Upper lobe of left lung (tissue), 6 donors: ENCODE data around the gene CUX1. TPM values are rescaled to one million over a fixed set of nuclear protein-coding genes. Genes with fewer than 3 reads are reported as not detected.
"Not testable (repeated sequence)": the region's sequence is repeated elsewhere in the genome, so short reads cannot be mapped to it uniquely, and the experiment has no call there.

Experiments used
- ATAC-seq, 2 donors: fragments of 200-7000 bp; cut with Tn5 transposase; one replicate each; pipeline ENCODE4 v1.9.1; 2022; ENCODE audit warnings: mild to moderate bottlenecking in 2 of 2, moderate library complexity in 2 of 2; ENCODE audit not compliant: low FRiP score in 2 of 2
- DNase-seq, 2 donors: peaks; one replicate each; pipeline ENCODE4 v3.0.0-alpha.2; 2019 to 2020
- H3K27ac ChIP-seq, 4 donors: fragments of 200-600 bp; sonication (generic); one replicate each; pipeline ENCODE4 v1.5.1; 2016 to 2019
- H3K27me3 ChIP-seq, 4 donors: fragments of 200-600 bp; sonication (generic); one replicate each; pipeline ENCODE4 v1.5.1; 2017 to 2019
- H3K36me3 ChIP-seq, 4 donors: fragments of 200-600 bp; sonication (generic); one replicate each; pipeline ENCODE4 v1.5.1; 2016 to 2019
- H3K4me1 ChIP-seq, 4 donors: fragments of 200-600 bp; sonication (generic); one replicate each; pipeline ENCODE4 v1.5.1; 2018 to 2019
- H3K4me3 ChIP-seq, 4 donors: fragments of 200-600 bp; sonication (generic); one replicate each; pipeline ENCODE4 v1.5.1; 2017 to 2019; ENCODE audit warnings: mild to moderate bottlenecking in 2 of 4, moderate library complexity in 1 of 4
- H3K9me3 ChIP-seq, 4 donors: fragments of 200-600 bp; sonication (generic); one replicate each; pipeline ENCODE4 v1.5.1; 2018 to 2019
- EP300 ChIP-seq, 4 donors: sonication (generic); formaldehyde crosslinking; IDR thresholded peaks; one replicate each; pipeline ENCODE4 v1.5.1; 2017; ENCODE audit warnings: antibody characterized with exemption in 4 of 4, control low read depth in 2 of 4
- POLR2A ChIP-seq, 4 donors: fragments of 450-650 bp; IDR thresholded peaks; one replicate each; pipeline ENCODE4 v1.5.1; 2016 to 2017; ENCODE audit warnings: antibody characterized with exemption in 4 of 4, mild to moderate bottlenecking in 2 of 4
- POLR2AphosphoS5 ChIP-seq, 2 donors: sonication (generic); formaldehyde crosslinking; IDR thresholded peaks; one replicate each; pipeline ENCODE4 v1.5.1; 2017; ENCODE audit warnings: antibody characterized with exemption in 2 of 2
- WGBS, 2 donors: methylation state at CpG; one replicate each; pipeline ENCODE4 v1.1.5; 2017 to 2018; 5-methylcytosine and 5-hydroxymethylcytosine counted together
- total RNA-seq, 6 donors: library from RNA; depleted of rRNA in 4 of 6; stranded (reverse); fragments of >200 nt in 4 of 6; gene quantifications; one replicate each; pipeline versions ENCODE4 v1.1.0 to v1.2.1, GENCODE V29; 2016 to 2021
- TF ChIP-seq, protein P1 (sequence below), 6 experiments: fragments of 450-650 bp in 4 of 6; fragments of 200-600 bp in 2 of 6; sonication (generic) in 2 of 6; IDR thresholded peaks; one replicate each; pipeline ENCODE4 v1.5.1; 2016 to 2019; ENCODE audit warnings: antibody characterized with exemption in 6 of 6
- donor health status: DM: no; HTN: no; CAD: no; lungs with moderate emphysema.
- donor health status: DM: no; HTN: yes; CAD: no; lungs with severe emphysema.

Gene CUX1
- total RNA-seq, 6 donors from 2014 or later = 106 to 188 (median 115) TPM

DNA sequence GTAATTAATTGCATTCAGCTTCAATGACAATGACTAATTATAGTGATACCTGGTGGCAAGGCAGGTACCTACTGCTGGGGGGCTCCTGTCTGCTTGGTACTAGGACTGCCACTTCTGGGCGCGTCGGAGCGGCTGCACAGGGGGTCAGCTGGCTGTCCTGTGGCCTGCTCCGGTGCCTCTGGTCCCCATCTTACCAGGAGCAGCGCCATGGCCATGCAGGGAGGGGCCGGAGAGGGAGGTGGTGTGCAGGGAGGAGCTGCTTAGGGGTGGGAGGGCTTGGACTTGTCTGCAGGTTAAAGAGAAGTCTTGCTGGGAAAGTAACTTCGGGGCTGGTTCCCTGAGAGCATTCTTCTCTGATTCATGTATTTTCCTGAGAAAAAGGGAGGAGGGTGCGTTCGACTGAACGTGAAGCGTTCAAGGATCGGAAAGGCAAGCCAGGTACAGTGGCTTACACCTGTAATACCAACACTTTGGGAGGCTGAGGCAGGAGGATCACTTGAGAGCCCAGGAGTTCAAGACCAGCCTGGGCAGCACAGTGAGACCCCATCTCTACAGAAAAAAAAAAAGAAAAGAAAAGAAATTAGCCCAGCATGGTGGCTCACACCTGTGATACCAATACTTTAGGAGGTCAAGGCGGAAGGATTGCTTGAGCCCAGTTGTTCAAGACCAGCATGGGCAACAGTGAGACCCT lies 15.4 kb downstream of the CUX1 start:
- DNase-seq = peak in 1 of 2 donors; percentile 16
- WGBS, 2 donors = 95 to 96% methylated on average over 14 of the region's 14 CpGs
- H3K4me3 ChIP-seq = no peak overlapping the region

DNA sequence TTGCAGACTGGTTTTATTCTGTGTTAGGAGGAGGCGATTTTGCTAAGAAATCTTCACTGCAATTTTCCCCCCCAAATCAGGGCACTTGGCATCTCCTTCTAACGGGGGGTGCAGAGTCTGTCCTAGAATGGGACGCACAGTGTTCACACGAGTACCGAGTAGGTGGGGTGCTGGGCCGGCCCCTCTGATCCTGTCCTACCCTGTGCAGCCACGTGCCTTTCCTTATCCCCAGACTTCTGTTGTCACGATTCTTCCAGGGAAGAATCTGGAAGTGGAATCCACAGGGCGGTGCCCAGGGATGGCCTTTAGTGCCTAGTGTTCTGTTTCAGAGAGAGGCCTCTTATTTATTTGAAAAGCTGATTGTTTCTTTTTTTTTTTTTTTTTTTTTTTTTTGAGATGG lies 16.4 kb downstream of the CUX1 start:
- Histone ChIP-seq H3K27ac (no peak overlapping the region), H3K4me1 (no peaks in the 10 kb centered on the region), H3K27me3 (no peaks in the 10 kb centered on the region), H3K9me3 (no peaks in the 10 kb centered on the region), H3K4me3 (no peak overlapping the region), H3K36me3 (peaks cover 0 to under 1% (median 0%) of the 10 kb centered on the region in 4 donors)
- ATAC-seq (no peak), DNase-seq (peak in 1 of 2 donors; percentile 15)
- WGBS, 2 donors = 89% methylated on average over 9 of the region's 9 CpGs
- TF ChIP-seq POLR2A (IDR thresholded peaks at IDR 0.05) (no peak), EP300 (IDR thresholded peaks at IDR 0.05) (no peak), POLR2AphosphoS5 (IDR thresholded peaks at IDR 0.05) (no peak)
- TF ChIP-seq, protein P1, sequence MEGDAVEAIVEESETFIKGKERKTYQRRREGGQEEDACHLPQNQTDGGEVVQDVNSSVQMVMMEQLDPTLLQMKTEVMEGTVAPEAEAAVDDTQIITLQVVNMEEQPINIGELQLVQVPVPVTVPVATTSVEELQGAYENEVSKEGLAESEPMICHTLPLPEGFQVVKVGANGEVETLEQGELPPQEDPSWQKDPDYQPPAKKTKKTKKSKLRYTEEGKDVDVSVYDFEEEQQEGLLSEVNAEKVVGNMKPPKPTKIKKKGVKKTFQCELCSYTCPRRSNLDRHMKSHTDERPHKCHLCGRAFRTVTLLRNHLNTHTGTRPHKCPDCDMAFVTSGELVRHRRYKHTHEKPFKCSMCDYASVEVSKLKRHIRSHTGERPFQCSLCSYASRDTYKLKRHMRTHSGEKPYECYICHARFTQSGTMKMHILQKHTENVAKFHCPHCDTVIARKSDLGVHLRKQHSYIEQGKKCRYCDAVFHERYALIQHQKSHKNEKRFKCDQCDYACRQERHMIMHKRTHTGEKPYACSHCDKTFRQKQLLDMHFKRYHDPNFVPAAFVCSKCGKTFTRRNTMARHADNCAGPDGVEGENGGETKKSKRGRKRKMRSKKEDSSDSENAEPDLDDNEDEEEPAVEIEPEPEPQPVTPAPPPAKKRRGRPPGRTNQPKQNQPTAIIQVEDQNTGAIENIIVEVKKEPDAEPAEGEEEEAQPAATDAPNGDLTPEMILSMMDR (IDR thresholded peaks at IDR 0.05) = no peak

More for the DNA sequence above, 15.4 kb downstream of the CUX1 start:
- no peak overlapping the region for H3K27ac ChIP-seq
- H3K9me3 ChIP-seq = no peaks in the 10 kb centered on the region
- no peak for TF ChIP-seq EP300 (IDR thresholded peaks at IDR 0.05)
- TF ChIP-seq, protein P1 (IDR thresholded peaks at IDR 0.05) = no peak
- TF ChIP-seq POLR2AphosphoS5 (IDR thresholded peaks at IDR 0.05) = no peak
- no peak for TF ChIP-seq POLR2A (IDR thresholded peaks at IDR 0.05)
- peaks cover 0 to 5% (median 0%) of the 10 kb centered on the region in 4 donors for H3K36me3 ChIP-seq
- no peaks in the 10 kb centered on the region for H3K27me3 ChIP-seq
- ATAC-seq = no peak
- no peaks in the 10 kb centered on the region for H3K4me1 ChIP-seq

DNA sequence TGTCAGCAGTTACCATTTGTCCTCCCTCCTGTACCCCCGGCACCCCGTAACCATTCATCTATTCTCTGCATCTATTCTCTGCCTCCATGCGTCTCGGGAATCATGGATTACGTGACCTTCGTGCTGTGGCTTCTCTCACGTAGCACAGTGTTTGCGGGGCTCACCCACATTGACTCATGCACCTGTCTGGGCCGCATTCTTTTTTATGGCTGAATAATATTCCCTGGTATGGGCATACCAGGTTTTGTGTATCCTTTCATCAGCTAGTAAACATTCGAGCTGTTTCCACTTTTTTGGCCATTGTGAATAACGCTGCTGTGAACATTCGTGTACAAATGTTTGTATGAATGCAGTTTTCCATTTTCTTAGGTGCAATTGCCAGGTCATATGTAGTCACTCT lies 17.7 kb downstream of the CUX1 start:
- Histone ChIP-seq H3K27ac (no peak overlapping the region), H3K9me3 (no peaks in the 10 kb centered on the region), H3K27me3 (no peaks in the 10 kb centered on the region), H3K4me3 (no peak overlapping the region), H3K36me3 (no peaks in the 10 kb centered on the region), H3K4me1 (no peaks in the 10 kb centered on the region)
- TF ChIP-seq, protein P1 (IDR thresholded peaks at IDR 0.05) = no peak
- TF ChIP-seq POLR2A (IDR thresholded peaks at IDR 0.05) (no peak), POLR2AphosphoS5 (IDR thresholded peaks at IDR 0.05) (no peak), EP300 (IDR thresholded peaks at IDR 0.05) (no peak)
- 95 to 97% methylated on average over 12 of the region's 12 CpGs for WGBS, 2 donors
- ATAC-seq (no peak), DNase-seq (peak in 1 of 2 donors; percentile 6)

DNA sequence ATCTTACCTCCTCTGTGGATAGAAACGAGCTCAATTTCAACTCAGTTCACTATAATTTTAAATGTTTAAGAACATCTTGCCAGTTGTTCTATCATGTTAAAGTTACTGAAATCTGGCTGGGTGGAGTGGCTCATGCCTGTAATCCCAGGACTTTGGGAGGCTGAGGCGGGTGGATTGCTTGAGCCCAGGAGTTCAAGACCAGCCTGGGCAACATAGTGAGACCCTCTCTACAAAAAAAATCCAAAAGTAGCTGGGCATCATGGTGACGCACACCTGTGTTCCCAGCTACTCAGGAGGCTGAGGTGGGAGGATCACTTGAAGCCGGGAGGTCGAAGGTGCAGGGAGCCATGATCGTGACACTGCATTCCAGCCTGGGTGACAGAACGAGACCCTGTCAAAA lies 20.0 kb downstream of the CUX1 start:
- not testable (repeated sequence) for H3K9me3 ChIP-seq, H3K4me1 ChIP-seq, ATAC-seq, H3K27me3 ChIP-seq, H3K36me3 ChIP-seq, DNase-seq, H3K27ac ChIP-seq, H3K4me3 ChIP-seq
- WGBS, 2 donors = 95 to 98% methylated on average over 7 of the region's 7 CpGs

DNA sequence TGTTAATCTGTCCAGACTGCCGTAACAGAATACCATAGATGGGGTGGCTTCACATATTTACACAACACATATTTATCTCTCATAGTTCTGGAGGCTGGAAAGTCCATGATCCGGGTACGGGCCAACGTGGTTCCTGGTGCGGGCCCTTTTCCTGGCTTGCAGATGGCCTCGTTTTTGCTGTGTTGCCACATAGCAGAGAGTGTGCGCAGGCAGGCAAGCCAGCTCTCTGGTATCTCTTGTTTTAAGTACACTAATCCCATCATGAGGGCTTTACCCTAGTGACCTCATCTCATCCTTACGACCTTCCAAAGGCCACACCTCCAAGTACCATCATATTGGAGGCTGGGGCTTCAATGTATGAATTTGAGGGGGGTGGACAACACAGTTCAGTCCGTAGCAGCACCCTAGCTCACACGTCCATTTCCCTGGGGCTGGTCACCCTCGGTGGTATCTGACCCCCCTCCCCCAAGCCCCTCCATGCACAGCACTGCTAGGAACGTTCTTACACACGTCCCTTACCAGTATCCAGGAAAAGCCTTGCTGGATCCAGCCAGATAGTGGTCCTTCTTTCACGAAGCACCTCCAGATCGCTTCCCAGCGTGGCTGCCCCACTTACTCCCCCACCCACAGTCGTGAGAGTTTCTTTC lies 21.5 kb downstream of the CUX1 start:
- 76 to 85% methylated on average over 17 of the region's 17 CpGs for WGBS, 2 donors
- no peaks in the 10 kb centered on the region for H3K36me3 ChIP-seq
- H3K9me3 ChIP-seq = no peaks in the 10 kb centered on the region
- H3K27ac ChIP-seq = no peak overlapping the region
- DNase-seq (peak in 1 of 2 donors; percentile 12), ATAC-seq (peak in 1 of 2 donors; percentile 16)
- TF ChIP-seq EP300 (IDR thresholded peaks at IDR 0.05) = no peak
- TF ChIP-seq, protein P1 (IDR thresholded peaks at IDR 0.05) = no peak
- TF ChIP-seq POLR2A (IDR thresholded peaks at IDR 0.05) = no peak
- no peaks in the 10 kb centered on the region for H3K4me1 ChIP-seq
- no peak overlapping the region for H3K4me3 ChIP-seq
- no peaks in the 10 kb centered on the region for H3K27me3 ChIP-seq
